CD4-positive, alpha-beta T cell treated with Interleukin-2 at 100 ng/mL for 4 hours (primary cell): Measurements from ENCODE around the gene PCBP1.
"Not testable (repeated sequence)": the region's sequence is repeated elsewhere in the genome, so short reads cannot be mapped to it uniquely, and the experiment has no call there.

Source experiments
- DNase-seq: peaks from one replicate; pipeline ENCODE4 v3.0.0-alpha.2; 2020; ENCODE audit warnings: low spot score

Gene PCBP1

DNA sequence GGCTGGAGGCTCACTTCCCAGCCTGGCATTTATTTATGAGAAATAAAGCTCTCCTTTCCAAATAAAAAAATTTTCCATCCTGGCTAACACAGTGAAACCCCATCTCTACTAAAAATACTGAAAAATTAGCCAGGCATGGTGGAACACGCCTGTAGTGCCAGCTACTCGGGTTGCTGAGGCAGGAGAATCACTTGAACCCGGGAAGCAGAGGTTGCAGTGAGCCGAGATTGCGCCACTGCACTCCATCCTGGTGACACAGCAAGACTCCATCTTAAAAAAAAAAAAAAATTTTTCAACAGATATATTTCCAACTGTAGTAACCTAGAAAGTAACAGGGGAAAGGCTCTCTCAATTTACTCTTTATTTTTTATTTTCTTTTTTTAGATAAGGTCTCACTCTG lies 6.1 kb upstream of the PCBP1 start:
- DNase-seq = no peak

DNA sequence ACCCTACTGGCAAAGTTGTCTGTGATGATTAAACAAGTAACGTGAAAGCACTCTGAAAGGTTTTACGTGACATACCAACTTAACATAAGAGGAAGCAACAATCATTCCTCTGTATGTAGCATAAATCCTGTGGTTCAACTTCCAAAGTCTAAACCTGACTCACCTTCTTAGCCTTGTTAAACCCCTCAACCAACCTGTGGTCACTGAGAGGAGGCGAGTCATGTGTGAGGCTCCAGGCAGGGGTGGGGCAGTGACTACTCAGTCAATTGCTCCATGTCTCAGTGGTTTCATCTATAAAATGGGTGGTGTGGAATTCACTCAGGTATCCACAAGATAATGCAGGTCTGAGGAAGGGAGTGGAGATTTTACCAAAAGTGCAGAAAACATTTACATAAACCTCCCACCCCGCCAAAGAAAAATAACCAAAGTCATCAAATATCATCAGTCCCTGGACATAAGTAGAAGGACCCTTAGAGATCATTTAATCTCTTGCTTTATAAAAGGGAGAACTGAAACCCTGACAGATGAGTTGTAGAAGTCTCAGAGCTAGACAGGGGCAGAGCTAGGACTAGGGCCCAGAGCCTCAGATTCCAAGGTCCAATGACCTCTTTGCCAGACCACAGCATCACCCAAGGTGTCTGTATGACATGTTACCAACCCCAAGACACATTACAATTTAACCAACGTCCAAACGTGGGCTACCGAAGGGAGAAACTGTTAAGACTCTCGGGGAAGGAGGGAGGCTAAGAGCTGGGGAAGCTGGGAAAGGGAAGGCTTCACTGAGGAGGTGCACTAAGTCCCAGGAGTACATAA lies 3.7 kb upstream of the PCBP1 start:
- peak; percentile 80 for DNase-seq

DNA sequence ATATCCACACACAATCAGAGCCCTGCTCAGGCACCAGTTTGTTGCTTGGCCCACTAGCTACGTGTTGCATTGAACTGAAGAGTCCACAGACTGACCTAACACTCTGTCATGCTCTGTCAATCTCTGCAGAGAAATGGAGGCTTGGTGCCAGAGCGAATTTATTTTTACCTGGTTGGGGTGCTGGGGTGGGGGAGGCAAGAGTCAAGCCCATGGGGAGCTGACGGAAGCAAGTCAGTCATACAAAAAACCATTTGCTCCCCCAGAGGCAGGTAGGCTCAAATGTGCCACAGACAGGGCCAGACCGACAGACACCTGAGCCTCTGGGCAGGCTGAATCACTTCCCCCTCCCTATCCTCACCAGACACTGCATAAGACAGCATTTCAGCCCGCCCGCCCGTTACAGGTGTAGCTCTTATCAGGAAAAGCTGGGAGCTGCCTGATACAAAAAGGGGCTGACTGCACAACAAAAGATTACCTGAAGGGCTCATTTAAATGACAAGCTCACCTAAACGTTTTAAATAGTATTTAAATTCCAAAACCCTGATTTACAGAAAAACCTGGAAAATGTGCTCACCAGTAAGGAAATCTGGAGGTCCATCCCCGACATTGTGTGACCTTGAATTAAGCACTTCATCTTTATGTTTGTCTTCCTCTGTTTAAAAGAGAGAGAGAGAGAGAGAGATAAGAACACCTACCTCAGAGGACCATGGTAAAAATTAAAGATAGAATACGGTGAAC lies 2.1 kb upstream of the PCBP1 start:
- DNase-seq = peak; percentile 85

DNA sequence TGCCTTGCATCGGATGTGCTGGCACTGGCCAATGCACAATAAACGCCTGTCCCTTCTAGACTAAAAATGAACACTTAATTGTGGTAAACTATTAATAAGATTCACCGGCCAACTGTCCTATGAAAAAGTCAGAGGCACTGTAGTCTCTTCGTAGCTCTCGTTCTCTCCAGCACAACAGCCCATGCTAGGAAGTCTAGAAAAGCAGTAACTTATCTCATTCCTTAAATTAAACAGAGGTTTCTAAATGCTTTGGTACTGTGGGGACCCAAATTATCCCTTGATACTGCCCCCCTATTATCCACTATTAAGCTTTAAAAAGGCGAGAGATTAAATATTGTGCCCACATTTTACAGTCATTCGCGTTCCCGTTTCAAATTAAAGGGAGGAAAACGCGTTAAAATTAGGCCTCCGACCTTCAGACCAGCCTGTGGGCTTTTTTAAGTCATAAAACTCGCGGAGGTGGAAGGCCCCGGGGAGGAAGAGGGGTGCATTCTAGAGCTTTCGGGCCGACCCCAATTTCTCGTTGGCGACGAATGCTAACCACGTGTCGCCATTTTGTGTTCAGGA lies 1.5 kb upstream of the PCBP1 start:
- peak; percentile 37 for DNase-seq

DNA sequence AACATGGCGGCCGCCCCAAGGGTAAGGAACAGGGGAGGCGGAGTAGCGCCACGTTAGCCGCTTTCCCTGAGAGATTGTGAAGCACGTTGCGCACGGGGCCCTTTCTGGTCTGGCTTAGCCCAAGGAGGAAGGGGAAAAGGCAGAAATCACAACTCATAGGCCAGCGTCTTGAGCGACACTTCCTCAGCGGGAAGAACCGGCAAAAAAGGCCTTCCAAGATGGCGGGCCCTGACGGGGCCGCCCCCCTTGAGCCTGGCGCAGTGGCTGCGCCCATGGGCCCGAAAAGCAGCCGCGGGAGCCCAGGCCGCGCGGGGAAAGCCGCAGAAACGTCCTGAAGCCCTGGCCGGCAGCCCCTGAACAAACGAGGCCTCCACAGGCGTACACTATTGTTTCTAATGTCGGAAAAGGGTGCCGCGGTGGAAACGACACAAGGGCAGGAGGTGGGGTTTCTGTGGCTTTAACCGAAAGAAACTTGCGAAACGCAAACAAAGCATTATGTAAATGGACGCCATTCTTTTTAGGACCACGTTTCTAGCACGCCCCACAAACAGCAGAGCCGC lies 919 bp upstream of the PCBP1 start:
- DNase-seq = peak; percentile 80

DNA sequence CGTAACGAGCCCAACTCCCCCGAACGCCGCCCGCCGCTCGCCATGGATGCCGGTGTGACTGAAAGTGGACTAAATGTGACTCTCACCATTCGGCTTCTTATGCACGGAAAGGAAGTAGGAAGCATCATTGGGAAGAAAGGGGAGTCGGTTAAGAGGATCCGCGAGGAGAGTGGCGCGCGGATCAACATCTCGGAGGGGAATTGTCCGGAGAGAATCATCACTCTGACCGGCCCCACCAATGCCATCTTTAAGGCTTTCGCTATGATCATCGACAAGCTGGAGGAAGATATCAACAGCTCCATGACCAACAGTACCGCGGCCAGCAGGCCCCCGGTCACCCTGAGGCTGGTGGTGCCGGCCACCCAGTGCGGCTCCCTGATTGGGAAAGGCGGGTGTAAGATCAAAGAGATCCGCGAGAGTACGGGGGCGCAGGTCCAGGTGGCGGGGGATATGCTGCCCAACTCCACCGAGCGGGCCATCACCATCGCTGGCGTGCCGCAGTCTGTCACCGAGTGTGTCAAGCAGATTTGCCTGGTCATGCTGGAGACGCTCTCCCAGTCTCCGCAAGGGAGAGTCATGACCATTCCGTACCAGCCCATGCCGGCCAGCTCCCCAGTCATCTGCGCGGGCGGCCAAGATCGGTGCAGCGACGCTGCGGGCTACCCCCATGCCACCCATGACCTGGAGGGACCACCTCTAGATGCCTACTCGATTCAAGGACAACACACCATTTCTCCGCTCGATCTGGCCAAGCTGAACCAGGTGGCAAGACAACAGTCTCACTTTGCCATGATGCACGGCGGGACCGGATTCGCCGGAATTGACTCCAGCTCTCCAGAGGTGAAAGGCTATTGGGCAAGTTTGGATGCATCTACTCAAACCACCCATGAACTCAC lies 673 bp downstream of the PCBP1 start:
- DNase-seq = peak; percentile 54

DNA sequence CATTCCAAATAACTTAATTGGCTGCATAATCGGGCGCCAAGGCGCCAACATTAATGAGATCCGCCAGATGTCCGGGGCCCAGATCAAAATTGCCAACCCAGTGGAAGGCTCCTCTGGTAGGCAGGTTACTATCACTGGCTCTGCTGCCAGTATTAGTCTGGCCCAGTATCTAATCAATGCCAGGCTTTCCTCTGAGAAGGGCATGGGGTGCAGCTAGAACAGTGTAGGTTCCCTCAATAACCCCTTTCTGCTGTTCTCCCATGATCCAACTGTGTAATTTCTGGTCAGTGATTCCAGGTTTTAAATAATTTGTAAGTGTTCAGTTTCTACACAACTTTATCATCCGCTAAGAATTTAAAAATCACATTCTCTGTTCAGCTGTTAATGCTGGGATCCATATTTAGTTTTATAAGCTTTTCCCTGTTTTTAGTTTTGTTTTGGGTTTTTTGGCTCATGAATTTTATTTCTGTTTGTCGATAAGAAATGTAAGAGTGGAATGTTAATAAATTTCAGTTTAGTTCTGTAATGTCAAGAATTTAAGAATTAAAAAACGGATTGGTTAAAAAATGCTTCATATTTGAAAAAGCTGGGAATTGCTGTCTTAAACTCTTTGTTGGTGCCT lies 1.4 kb downstream of the PCBP1 start:
- no peak for DNase-seq

DNA sequence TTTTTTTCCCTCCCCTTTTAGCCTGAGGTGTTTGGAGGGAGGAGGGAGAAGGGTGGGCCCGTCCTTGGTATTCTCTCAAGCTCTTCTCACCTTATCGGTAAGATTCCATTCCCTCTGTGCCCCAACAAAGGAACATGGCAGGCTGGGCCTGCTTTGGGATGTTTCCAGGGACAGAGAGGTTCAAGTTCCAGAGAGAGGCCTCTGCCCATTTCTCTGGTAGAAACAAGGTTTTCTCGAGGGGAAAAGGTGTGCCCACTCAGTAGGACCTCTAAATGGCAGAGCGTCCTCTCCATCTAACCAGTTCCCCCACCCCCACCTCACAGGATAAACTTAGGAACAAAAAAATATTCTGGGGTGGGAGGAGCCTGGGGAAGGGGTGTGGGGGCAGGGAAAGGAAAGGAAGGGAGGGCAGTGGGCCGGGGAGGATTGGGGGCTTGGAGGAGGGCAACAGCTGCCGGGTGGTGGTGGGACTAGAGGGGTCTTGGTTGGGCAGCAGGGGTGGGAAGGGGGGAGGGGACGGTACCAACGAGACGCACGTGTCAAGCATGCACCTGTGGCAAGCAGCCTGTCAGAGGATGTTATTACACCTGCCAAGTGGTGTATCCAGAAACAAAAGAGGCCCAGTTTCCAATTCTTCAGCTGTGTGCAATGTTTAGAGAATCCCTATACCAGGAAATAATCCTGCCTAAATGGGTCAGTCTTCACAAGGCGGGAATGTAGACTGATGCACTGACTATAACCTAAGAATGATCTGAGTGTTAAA lies 2.1 kb downstream of the PCBP1 start:
- no peak for DNase-seq

DNA sequence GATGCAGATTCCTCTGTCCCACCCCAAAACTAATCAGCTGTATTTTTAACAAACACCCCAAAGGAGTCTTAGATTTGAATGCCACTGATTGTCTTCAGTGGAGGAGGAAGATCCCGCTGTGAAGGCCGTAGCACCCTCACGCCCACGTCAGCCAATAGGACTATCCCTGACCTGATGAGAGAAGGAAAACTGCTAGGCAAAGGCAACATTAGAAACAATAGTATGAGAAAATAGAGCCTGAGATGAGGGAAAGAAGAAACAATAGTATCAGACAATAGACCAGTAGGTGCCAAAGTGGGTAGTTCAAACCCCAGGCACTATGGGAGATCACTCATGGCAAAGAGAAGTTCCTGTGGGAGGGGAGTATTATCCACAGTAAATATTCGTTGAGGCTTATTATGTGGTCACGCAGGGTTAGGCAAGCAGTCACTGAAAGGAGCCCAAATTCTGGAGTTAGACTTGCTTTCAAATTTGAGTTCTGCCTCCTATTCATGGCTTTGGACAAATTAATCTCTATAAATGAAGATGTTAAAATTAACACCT lies 2.8 kb downstream of the PCBP1 start:
- DNase-seq = no peak

DNA sequence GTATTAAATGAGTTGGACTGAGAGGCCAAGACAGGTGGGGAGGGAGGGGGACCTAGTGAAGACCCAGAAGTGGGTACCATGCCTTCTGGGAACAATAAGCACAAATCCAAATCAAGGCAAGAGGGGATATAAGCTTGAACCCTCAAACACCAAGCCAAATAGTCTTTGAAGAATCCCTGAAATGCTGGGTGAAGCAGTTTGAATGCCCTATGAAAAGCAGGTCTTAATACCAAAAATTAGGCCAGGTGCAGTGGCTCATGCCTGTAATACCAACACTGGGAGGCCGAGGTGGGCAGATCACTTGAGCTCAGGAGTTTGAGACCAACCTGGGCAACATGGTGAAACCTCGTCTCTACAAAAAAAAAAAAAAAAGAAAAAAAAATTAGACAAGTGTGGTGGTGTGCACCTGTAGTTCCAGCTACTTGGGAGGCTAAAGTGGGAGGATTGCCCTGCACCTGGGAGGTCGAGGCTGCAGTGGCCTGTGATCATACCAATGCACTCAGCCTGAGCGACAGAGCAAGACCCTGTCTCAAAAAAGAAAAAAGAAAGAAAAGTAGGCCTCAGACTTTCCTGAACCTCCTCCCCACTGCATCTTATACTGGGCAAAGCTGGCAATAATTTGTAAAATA lies 3.5 kb downstream of the PCBP1 start:
- DNase-seq = no peak

DNA sequence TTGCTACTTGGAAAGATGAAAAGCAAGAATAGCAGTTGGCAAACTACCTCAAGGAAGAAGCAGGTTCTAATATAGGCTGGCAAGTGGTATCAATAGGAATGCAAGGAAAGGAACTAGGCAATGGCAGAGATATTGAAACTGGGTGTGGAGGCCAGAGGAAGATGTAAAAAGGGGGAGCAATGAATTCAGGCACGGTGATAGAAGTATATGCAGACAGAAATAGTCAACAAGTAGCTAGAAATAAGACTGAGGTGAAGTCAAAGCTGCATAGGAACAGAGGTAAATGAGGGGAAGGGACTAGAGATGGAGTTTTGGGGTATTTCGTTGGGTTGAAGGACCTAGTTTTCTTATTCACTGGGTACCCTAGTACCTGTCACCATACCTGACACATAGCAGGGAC lies 4.1 kb downstream of the PCBP1 start:
- DNase-seq = no peak

DNA sequence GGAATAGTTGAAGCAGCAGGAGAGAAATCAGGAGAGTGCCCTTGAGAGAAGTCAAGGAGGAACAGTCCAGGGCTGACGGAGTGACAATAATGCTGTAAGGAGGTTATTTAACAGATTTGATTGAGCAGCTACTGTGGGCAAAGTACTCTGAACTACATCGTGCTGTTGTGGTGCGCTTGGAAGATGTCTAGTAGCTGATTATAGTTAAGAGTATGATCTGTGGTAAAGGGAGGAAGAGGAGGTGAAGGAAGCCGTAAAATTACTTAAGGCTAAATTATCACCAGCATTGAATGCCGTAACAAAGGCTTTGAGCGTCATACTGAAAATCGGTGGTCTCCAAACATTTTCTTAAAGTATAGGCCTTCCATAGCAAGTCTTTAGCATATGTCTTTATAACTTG lies 4.5 kb downstream of the PCBP1 start:
- peak; percentile 37 for DNase-seq

DNA sequence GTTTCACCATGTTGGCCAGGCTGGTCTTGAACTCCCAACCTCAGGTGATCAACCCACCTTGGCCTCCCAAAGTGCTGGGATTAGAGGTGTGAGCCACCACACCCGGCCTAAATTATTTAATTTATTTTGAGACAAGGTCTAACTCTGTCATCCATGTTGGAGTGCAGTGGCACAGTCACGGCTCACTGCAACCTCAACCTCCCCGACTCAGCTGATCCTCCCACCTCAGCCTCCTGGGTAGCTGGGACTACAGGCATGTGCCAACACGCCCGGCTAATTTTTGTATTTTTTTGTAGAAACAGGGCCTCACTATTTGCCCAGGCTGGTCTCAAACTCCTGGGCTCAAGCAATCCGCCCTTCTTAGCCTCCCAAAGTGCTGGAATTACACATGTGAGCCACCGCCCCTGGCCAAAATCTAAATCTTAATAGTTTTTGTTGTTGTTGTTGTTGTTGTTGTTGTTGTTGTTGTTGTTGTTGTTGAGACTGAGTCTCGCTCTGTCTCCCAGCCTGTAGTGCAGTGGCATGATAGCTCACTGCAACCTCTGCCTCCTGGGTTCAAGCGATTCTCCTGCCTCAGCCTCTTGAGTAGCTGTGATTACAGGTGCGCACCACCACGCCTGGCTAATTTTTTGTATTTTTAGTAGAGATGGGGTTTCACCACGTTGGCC lies 5.4 kb downstream of the PCBP1 start:
- DNase-seq = not testable (repeated sequence)

DNA sequence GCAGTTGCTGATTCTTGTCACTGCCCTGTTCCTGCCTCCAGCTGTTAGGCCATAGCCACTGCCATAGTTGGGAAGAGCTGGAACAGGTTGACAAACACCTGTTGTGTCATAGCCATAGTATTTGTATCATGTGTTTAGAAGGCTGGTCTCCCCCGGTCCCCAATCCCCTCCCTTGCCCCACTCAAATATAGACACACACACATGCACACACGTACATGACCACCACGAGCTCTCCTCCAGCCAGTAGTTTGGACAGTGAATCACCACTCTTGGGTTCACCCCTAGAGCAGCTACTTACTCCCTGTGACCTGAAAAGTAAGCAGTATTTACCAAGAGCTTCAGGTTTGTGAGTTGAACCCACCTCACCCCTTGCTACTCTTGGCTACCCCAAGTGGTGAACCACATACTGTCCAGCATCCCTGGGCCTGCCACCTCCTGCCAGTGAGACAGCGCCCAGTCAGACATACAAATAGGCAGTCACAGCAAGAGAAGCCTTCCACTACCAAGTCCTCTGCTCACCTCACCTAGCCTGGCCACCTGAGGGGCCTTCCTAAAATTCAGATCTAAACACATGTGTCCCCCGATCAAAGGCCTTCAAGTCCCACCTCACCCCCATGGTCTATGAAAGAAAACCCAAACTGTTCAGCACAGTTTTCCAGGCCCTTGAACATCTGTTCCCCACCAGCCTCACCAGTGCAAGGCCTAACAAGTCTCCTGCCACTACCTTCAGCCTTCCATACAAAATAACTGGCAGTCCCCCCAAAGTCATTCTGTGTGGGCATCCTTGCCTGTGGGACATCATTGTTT lies 7.1 kb downstream of the PCBP1 start:
- DNase-seq = no peak

DNA sequence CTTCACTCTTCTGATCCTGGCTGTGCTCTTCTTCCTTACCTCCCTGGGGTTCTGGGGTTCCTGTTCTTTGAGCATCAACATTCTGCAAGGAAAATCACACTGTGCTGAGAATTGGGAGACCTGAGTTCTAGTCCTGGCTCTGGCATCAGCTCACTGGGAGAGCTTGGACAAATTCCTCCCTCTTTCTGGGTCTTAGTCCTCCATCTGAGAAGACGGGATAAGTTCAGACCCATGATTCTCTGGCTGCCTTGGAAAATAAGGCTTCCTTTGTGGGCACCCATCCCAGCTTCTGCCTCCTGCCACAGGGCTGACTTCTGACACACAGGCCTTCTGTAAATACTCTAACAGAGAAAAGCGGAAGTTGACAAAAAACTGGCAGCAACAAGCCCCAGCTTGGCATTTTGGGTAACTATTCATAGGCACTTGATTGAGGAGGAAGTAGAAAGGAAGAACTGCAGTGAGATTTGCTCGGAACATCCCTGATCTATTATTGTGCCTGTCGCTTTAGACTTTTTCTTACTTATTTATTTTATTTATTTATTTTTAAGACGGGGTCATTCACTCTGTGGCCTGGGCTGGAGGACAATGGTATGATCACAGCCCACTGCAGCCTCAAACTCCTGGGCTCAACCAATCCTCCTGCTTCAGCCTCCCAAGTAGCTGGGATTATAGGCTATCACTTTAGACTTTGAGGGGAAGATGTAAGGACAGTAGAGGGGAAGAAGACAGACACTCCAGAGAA lies 7.9 kb downstream of the PCBP1 start:
- DNase-seq = peak; percentile 82

DNA sequence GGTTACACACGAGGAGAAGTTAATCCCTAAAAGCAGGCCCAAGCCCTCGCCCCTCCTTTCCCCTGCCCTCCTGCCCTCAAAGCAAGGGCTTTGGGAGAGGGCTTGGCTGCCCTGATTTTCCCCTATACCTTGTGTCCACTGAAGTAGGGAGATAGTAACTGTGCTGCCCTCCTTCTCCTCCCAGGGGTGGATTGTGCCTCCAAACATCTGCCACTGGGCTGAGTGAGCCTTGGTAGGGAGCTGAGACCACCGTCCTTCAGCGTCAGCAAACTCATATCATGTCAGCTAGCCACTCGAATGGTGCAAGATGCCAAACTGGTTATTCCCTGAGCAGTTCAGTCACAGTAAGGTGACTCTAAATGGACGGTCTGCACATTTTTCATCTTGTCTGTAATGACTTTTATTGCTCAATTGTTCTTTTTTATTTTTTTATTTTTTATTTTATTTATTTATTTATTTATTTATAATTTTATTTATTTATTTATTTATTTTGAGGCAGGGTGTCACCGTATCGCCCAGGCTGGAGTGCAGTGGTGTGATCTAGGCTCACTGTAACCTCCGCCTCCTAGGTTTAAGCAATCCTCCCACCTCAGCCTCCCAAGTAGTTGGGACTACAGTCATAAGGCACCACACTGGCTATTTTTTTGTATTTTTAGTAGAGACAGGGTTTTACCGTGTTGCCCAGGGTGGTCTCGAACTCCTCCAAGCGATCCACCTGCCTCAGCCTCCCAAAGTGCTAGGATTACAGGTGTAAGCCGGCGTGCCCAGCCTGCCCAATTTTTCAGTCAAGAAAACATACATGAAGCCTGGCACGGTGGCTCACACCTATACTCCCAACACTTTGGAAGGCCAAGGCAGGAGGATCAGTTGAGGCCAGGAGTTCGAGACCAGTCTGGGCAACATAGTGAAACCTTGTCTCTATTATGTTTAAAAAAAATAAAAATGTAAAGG lies 8.7 kb downstream of the PCBP1 start:
- DNase-seq = no peak

DNA sequence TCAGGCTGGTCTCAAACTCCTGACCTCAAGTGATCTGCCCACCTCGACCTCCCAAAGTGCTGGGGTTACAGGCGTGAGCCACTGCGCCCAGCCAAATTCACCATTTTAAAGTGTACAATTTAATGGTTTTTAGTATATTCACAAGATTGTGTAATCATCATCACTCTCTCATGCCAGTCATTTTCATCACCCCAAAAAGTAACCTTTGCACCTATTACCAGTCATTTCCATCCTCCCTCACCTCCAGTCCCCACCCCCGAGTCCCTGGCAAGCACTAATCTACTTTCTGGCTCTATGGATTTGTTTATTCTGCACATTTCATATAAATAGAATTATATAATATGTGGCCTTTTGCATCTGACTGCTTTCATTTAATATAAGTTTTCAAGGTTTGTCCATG lies 10.8 kb downstream of the PCBP1 start:
- no peak for DNase-seq
